ENCODE results near the gene GPD2. TPM values are rescaled to one million over a fixed set of nuclear protein-coding genes. Genes with fewer than 3 reads are reported as not detected.

Gene GPD2
- total and polyA plus RNA-seq, 10 of the 15 experiments (the other 5 are each of a cell fraction or from before 2014, with no cell fraction given): 10.0 to 73.5 (median 43.4) TPM

DNA sequence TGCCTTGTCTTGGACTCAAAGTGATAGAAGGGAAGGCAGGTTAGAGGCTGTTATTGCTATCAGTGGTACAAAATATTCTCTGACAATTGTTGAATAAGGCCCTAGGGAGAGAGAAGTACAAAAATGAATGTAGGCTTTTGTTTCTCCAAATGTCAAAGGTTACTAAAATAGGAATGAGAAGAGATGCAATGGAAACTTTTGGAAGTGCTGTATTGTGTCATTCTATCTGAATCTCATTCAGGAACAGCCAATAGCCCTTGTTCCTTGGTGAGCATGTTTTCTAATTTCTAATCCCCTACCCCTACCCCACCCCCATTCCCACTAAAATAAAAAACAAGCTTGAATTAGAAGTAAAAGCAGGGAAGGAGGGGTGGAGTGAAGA lies 166.4 kb downstream of the GPD2 start (continued):
- TF ChIP-seq, protein P1, sequence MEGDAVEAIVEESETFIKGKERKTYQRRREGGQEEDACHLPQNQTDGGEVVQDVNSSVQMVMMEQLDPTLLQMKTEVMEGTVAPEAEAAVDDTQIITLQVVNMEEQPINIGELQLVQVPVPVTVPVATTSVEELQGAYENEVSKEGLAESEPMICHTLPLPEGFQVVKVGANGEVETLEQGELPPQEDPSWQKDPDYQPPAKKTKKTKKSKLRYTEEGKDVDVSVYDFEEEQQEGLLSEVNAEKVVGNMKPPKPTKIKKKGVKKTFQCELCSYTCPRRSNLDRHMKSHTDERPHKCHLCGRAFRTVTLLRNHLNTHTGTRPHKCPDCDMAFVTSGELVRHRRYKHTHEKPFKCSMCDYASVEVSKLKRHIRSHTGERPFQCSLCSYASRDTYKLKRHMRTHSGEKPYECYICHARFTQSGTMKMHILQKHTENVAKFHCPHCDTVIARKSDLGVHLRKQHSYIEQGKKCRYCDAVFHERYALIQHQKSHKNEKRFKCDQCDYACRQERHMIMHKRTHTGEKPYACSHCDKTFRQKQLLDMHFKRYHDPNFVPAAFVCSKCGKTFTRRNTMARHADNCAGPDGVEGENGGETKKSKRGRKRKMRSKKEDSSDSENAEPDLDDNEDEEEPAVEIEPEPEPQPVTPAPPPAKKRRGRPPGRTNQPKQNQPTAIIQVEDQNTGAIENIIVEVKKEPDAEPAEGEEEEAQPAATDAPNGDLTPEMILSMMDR (IDR thresholded peaks at IDR 0.05 in 2 of 3, conservative IDR thresholded peaks at IDR 0.05 in 1 of 3; ENCODE audit: control insufficient read depth in 2 of 3, extremely low read depth in 1 of 3, insufficient read depth in 1 of 3, low read depth in 3 of 3, low read length in 3 of 3): no peak
- TF ChIP-seq, protein P2, sequence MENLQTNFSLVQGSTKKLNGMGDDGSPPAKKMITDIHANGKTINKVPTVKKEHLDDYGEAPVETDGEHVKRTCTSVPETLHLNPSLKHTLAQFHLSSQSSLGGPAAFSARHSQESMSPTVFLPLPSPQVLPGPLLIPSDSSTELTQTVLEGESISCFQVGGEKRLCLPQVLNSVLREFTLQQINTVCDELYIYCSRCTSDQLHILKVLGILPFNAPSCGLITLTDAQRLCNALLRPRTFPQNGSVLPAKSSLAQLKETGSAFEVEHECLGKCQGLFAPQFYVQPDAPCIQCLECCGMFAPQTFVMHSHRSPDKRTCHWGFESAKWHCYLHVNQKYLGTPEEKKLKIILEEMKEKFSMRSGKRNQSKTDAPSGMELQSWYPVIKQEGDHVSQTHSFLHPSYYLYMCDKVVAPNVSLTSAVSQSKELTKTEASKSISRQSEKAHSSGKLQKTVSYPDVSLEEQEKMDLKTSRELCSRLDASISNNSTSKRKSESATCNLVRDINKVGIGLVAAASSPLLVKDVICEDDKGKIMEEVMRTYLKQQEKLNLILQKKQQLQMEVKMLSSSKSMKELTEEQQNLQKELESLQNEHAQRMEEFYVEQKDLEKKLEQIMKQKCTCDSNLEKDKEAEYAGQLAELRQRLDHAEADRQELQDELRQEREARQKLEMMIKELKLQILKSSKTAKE (IDR thresholded peaks at IDR 0.05; ENCODE audit: low read depth, poor library complexity, severe bottlenecking): no peak
- no peak for TF ChIP-seq MEF2B (IDR thresholded peaks at IDR 0.05; ENCODE audit: partially characterized antibody, poor library complexity, severe bottlenecking)
- no peak for TF ChIP-seq MXI1 (IDR thresholded peaks at IDR 0.05; ENCODE audit: low read depth, low read length)
- no peak for TF ChIP-seq SRF (IDR thresholded peaks at IDR 0.05; ENCODE audit: low read depth in 2 of 2, low read length in 2 of 2)
- no peak for TF ChIP-seq PAX5 (IDR thresholded peaks at IDR 0.05; ENCODE audit: borderline replicate concordance, low read depth, low read length)
- TF ChIP-seq, protein P3, sequence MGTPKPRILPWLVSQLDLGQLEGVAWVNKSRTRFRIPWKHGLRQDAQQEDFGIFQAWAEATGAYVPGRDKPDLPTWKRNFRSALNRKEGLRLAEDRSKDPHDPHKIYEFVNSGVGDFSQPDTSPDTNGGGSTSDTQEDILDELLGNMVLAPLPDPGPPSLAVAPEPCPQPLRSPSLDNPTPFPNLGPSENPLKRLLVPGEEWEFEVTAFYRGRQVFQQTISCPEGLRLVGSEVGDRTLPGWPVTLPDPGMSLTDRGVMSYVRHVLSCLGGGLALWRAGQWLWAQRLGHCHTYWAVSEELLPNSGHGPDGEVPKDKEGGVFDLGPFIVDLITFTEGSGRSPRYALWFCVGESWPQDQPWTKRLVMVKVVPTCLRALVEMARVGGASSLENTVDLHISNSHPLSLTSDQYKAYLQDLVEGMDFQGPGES (IDR thresholded peaks at IDR 0.05): no peak
- no peak for TF ChIP-seq POLR2A (IDR thresholded peaks at IDR 0.05; ENCODE audit: low read depth, low read length)
- no peak for TF ChIP-seq HDAC2 (IDR thresholded peaks at IDR 0.05)
- no peak for TF ChIP-seq NBN (IDR thresholded peaks at IDR 0.05)

Data from GM12878 (cell line).